Stimulated activated CD4-positive, alpha-beta T cell treated with anti-CD3 and anti-CD28 coated beads, Interleukin-4, amount 100 ng/mL, for 48 hours (primary cell): Measurements from ENCODE around the gene EID3.
"Not testable (repeated sequence)": the region's sequence is repeated elsewhere in the genome, so short reads cannot be mapped to it uniquely, and the experiment has no call there.

Experiments
- DNase-seq, 2 donors: peaks; one replicate each; pipeline ENCODE4 v3.0.0-alpha.2; 2020; ENCODE audit warnings: low read depth in 2 of 2

EID3 gene

GRCh38 chr12:104313568-104314241 is 10.2 kb downstream of the EID3 start:
- no peak for DNase-seq

DNA sequence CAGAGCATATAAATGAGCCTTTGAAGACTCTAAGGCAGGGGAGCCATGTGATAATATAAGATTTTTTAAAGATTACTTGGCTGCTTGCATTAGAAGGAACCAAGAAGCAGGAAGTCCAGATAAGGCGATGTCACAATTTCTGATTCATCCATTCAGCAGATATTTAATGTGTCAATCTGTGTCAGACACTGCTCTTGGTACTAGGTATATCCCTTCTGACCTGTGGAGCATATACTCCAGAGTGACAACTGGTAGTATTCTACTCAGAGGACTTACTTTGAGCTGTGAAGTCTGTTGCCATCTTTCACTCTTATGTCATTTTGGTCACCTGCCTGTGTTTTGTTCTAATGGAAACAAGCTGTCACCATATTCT is 10.7 kb downstream of the EID3 start:
- DNase-seq: no peak

GRCh38 chr12:104315326-104316224 is 12.0 kb downstream of the EID3 start:
- no peak for DNase-seq

DNA sequence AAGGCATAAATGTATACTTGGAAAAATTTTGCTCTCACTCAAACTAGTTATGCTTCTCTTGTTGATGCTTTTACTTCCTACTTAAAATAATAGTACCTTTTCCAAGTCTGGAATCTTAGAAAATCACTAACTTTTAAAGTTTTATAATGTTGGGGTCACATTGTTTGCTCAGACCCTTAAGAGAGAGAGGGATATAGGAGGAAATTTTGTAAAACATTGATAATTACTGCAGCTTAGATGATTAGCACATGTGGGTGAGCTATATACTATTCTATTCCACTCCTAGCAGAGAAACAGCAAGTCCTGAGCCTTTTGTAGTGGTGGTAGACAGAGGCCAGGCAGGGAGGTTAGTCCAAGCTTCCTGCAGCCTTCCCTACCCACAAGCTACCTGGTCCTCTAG is 13.4 kb downstream of the EID3 start:
- no peak for DNase-seq

DNA sequence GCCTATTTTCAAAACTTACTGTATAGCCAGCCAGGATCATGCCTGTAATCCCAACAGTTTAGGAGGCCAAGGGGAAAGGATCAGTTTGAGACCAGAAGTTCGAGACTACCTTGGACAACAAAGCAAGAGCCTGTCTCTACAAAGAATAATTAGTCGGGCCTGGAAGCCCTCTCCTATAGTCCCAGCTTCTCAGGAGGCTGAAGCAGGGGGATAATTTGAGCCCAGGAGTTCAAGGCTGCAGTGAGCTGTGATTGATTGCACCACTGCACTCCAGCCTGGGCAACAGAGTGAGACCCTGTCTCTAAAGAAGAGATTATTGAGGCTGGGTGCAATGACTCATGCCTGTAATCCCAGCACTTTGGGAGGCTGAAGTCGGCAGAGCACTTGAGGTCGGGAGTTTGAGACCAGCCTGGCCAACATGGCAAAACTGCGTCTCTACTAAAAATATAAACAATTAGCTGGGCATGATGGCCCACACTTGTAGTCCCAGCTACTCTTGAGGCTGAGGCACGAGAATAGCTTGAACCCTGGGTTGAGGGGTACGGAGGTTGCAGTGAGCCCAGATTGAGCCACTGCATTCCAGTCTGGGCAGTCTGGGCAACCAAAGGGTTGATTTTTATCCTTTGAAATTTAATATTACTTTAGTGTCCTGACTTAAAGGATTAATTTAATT is 14.1 kb downstream of the EID3 start:
- DNase-seq: no peak

GRCh38 chr12:104319028-104319427 is 15.5 kb downstream of the EID3 start:
- no peak for DNase-seq

- DNase-seq: no peak
These were observed 16.5 kb downstream of the EID3 start for GRCh38 chr12:104319918-104320626.

DNA sequence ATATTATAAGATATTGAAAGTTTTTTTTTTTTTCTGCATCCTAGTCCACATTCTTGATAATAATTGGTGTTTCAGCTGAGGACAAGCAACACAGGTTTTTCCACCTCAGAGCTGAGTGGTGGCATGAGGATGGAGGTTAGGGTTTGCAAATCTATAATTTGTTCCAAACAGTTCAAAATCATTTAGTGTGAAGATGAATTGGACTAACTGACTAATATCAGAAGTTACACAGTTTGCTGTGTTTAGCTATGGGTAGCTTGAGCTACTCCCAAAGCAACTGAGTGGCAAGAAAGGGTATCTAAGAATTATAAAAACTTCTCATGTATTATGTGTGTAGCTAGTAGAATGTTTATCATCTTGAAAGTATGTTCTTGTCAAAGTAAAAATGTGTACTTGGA is 17.1 kb downstream of the EID3 start:
- DNase-seq: no peak

GRCh38 chr12:104321949-104322348 is 18.4 kb downstream of the EID3 start:
- DNase-seq: no peak

GRCh38 chr12:104322533-104322932 is 19.0 kb downstream of the EID3 start:
- not testable (repeated sequence) for DNase-seq

DNA sequence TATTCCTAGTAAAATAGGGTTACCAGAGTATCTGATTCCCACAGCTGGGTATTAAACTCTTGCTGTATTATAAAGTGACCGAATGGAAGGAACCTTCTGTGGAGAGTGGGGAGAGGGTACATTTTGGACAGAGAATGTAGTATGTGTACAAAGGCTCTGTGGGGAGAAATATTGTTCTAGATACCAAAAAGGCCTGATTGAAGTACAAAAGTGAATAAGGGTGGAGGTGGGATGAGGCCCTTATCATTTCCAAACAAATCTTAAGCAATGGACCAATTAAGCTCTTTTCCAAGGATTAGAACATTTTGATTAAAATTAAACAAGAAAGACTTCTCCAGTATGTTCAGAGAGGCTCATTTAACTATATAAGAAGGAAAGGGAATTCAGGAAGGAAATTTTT is 20.4 kb downstream of the EID3 start:
- DNase-seq: no peak

DNA sequence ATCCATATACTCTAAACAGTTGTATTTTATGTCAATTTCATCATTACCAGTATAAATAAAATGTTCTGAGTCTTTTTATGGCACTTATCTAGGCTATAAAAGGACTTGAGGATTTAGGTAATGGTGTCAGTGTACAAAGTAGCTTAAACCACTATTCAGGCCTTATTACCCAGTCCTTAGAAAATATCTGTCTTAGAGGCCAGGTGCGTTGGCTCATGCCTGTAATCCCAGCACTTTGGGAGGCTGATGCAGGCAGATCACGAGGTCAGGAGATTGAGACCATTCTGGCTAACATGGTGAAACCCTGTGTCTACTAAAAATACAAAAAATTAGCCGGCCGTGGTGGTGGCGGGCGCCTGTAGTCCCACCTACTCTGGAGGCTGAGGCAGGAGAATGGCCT is 24.7 kb downstream of the EID3 start:
- DNase-seq: not testable (repeated sequence)

- DNase-seq: no peak
These were observed 25.3 kb downstream of the EID3 start for GRCh38 chr12:104328790-104329189.

DNA sequence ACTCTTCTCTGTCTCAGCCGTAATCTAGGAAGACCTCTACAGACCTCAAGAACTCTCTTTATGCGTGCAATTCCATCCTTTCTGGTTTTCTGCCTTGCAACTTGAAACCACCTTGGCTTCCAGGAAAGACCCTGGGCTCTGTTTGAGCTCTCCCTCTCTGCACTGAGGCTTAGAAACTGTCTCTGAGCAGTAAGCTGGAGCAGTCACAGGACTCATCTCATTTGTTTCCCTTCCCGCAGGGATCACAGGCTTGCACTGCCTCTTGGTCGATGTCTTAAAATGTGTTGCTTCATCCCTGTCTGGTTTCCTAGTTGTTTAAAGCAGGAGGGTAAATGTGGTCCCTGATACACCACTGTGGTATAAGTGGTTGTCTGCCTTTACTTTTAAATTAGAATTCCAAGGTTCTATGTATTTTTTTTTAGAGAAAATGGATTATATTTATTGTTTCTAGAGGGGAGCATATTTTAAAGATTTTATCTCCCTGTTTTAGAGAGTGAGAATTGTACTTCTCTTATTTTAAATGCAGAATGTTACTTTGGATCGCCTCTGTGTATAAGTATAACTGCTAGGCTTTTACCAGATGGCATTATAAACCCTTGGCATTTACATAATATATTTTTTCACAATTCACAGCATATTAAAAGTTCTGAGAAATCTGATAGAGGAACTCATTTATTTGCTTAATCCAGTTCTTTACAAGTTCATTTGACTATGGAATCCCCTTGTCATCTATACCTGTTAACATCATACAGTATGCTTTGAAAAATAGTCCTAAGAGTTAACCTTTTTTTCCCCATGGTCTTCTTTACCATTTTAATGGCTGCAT is 26.4 kb downstream of the EID3 start:
- DNase-seq: no peak

- DNase-seq: no peak
These were observed 27.8 kb downstream of the EID3 start for GRCh38 chr12:104331376-104331775.

DNA sequence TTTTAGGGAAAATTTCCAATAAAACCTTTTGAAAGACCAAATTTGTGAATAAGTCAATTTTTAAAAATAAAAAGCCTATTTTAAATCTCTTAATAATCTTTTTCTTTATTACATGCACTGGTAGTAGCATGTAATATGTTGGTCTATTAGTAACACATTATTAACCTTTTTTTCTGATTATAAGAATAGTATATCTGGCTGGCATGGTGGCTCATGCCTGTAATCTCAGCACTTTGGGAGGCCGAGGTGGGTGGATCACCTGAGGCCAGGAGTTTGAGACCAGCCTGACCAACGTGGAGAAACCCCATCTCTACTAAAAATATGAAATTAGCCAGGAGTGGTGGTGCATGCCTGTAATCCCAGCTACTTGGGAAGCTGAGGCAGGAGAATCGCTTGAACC is 28.7 kb downstream of the EID3 start:
- not testable (repeated sequence) for DNase-seq

DNA sequence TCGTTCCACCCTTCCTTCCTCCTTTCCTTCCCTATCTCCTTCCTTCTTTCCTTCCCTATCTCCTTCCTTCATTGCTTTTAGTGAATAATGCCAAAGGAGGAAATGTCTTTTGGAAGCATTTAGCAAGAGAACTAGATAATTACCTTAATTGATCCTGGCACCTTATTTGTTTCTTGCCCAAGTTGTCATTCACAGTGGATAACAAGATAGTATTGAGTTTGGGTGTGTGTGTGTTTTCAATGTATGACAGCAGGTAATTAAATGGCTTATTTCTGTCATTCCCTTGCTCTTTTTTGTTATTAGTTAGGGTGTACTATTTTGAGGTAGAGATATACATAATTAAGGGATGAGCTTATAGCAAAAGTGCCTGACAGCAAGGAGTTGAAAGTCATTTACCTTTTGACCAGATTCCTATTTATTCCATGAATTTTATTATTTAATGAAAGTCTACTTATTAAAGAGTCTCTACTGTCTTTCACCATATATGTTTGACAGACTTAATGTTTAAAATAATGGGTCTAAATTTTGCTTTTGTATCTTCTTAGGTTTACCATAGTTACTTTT is 30.2 kb downstream of the EID3 start:
- no peak for DNase-seq

- DNase-seq: no peak
These were observed 31.0 kb downstream of the EID3 start for GRCh38 chr12:104334581-104334980.

DNA sequence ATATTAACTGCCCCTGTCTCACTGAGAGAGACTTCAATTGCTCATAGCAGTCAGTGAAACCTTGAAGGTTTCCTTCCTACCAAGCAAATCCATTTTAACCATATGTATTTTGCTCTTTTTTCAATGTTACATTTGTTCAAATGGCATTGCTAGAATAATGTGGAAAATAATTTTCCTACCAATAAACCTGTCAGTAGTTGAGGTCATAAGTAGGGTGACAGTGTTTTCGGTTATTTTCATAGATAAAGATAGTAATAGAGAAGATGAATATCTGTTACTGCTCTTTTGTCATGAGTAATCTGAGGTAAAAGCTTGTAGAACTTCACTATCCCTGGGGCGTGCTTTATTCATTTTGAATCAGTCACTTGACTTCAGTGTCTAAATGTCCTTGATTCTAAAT is 32.6 kb downstream of the EID3 start:
- no peak for DNase-seq

DNA sequence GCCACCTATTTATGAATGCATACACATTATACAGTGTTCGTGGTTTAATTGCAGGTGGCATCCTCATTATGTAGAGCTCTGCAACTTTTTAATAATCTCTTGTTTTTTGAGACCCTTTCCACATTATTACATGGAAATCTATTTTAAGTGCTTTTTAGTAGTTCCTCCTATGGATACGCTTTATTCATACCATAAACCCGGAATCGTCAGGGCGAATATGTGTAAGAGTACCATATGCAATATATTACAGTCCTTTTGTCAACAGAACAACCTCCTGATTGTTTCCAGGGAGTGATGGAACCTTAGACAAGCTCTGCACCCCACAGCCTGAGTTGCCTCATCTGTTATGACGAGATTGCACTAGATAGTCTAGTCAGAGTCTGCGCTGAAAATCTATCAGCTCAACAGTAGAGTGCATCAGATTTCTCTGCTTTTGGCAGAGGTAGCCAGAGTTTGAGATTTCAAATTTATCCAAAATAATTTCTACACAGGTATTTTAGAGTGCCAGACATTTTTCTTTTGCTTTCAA is 33.6 kb downstream of the EID3 start:
- DNase-seq: no peak

DNA sequence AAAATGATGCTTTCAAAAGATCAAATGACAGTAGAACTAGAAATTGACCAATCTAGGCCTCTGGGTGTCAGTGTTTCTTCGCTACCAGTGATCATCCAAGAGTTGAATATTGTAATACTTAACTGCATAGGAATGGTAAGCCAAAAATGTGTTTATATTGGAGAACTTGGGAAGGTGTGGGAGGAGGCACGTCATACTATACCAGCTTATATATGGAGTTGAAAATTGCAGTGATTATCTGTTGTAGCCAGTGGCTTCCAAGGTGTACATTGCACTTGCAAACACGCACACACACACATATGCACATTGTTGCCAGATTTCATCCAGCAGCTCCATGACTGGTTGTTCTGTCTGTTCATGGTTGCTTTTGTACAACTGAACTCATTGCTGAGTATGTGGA is 36.1 kb downstream of the EID3 start:
- no peak for DNase-seq
